BLaER1 treated with 17β-estradiol and CSF1 and Interleukin-3, amounts not matched to agents 10 nM and 100 nM (cell line): Measurements from ENCODE around the gene COL17A1.
A peak's percentile ranks its signal among the peaks of the same experiment; 100 is the strongest.

ENCODE experiments used
- H3K27ac ChIP-seq, 11 experiments: shearing (Covaris generic); formaldehyde crosslinking; 2 replicates each; pipeline ENCODE4 v1.8.1; 2022
- H3K27me3 ChIP-seq, 11 experiments: shearing (Covaris generic); formaldehyde crosslinking; 2 replicates each; pipeline ENCODE4 v1.8.1; 2022
- H3K36me3 ChIP-seq, 11 experiments: shearing (Covaris generic); formaldehyde crosslinking; 2 replicates each; pipeline ENCODE4 v1.8.1; 2022
- H3K4me1 ChIP-seq, 10 experiments: shearing (Covaris generic); formaldehyde crosslinking; 2 replicates each; pipeline ENCODE4 v1.8.1; 2022
- H3K4me2 ChIP-seq, 11 experiments: shearing (Covaris generic); formaldehyde crosslinking; 2 replicates each; pipeline ENCODE4 v1.8.1; 2022
- H3K4me3 ChIP-seq, 10 experiments: shearing (Covaris generic); formaldehyde crosslinking; 2 replicates each; pipeline ENCODE4 v1.8.1; 2022
- H3K9ac ChIP-seq, 11 experiments: shearing (Covaris generic); formaldehyde crosslinking; 2 replicates each; pipeline ENCODE4 v1.8.1; 2022
- H3K9me3 ChIP-seq, 11 experiments: shearing (Covaris generic); formaldehyde crosslinking; replicated peaks in 1 of 11; 2 replicates each; pipeline ENCODE4 v1.8.1; 2022
- H4K20me1 ChIP-seq, 11 experiments: shearing (Covaris generic); formaldehyde crosslinking; 2 replicates each; pipeline ENCODE4 v1.8.1; 2022
- Cebpa-rat ChIP-seq, 11 experiments: shearing (Covaris generic); IDR thresholded peaks; 2 replicates each; pipeline ENCODE4 v1.8.1; 2022

Gene COL17A1

GRCh38 chr10:103995134-103995533, 90.5 kb downstream of the COL17A1 start:
- Histone ChIP-seq H3K4me3 (no peak overlapping the region), H3K4me2 (no peak overlapping the region), H3K4me1 (no peaks in the 10 kb centered on the region), H3K36me3 (peaks cover 30 to 89% (median 56%) of the 10 kb centered on the region in 11 experiments), H4K20me1 (peaks cover 0 to 7% (median 0%) of the 10 kb centered on the region in 11 experiments; a peak in 5 of 22 replicates), H3K27ac (no peak overlapping the region), H3K9ac (no peak overlapping the region), H3K9me3 (no peaks in the 10 kb centered on the region), H3K27me3 (no peaks in the 10 kb centered on the region)
- TF ChIP-seq Cebpa-rat (IDR thresholded peaks at IDR 0.05) = no peak

GRCh38 chr10:103991393-103992128, 94.1 kb downstream of the COL17A1 start:
- Histone ChIP-seq H3K9ac (no peak overlapping the region), H3K27me3 (no peaks in the 10 kb centered on the region), H3K4me1 (peaks cover 0 to 9% (median 2%) of the 10 kb centered on the region in 10 experiments; a peak in 7 of 20 replicates), H3K4me3 (no peak overlapping the region), H4K20me1 (peaks cover 0 to 40% (median 9%) of the 10 kb centered on the region in 11 experiments; a peak in 10 of 22 replicates), H3K27ac (no peak overlapping the region), H3K4me2 (no peak overlapping the region), H3K36me3 (peaks cover 6 to 57% (median 30%) of the 10 kb centered on the region in 11 experiments; a peak in 19 of 22 replicates), H3K9me3 (no peaks in the 10 kb centered on the region)
- 0 out of 22 replicates have a peak, but pooled peaks of 1 of the 11 experiments have one; percentile 23 for TF ChIP-seq Cebpa-rat (IDR thresholded peaks at IDR 0.05)

GRCh38 chr10:103990531-103990930, 95.1 kb downstream of the COL17A1 start:
- H3K4me2 ChIP-seq = no peak overlapping the region
- no peak overlapping the region for H3K27ac ChIP-seq
- H3K36me3 ChIP-seq = peaks cover 0 to 47% (median 22%) of the 10 kb centered on the region in 11 experiments; a peak in 19 of 22 replicates
- no peaks in the 10 kb centered on the region for H3K27me3 ChIP-seq
- peaks cover 0 to 14% (median 2%) of the 10 kb centered on the region in 10 experiments; a peak in 7 of 20 replicates for H3K4me1 ChIP-seq
- no peak overlapping the region for H3K4me3 ChIP-seq
- peaks cover 0 to 50% (median 14%) of the 10 kb centered on the region in 11 experiments; a peak in 11 of 22 replicates for H4K20me1 ChIP-seq
- no peak for TF ChIP-seq Cebpa-rat (IDR thresholded peaks at IDR 0.05)
- no peaks in the 10 kb centered on the region for H3K9me3 ChIP-seq
- H3K9ac ChIP-seq = no peak overlapping the region

GRCh38 chr10:103990121-103990520, 95.6 kb downstream of the COL17A1 start:
- Histone ChIP-seq H3K4me3 (no peak overlapping the region), H4K20me1 (peaks cover 0 to 55% (median 14%) of the 10 kb centered on the region in 11 experiments; a peak in 11 of 22 replicates), H3K9me3 (no peaks in the 10 kb centered on the region), H3K4me1 (peaks cover 0 to 14% (median 2%) of the 10 kb centered on the region in 10 experiments; a peak in 7 of 20 replicates), H3K4me2 (no peak overlapping the region), H3K36me3 (peaks cover 0 to 42% (median 21%) of the 10 kb centered on the region in 11 experiments; a peak in 18 of 22 replicates), H3K27ac (no peak overlapping the region), H3K9ac (no peak overlapping the region), H3K27me3 (no peaks in the 10 kb centered on the region)
- TF ChIP-seq Cebpa-rat (IDR thresholded peaks at IDR 0.05) = no peak

GRCh38 chr10:103986360-103986759, 99.3 kb downstream of the COL17A1 start:
- Histone ChIP-seq H3K4me1 (peaks cover 14 to 29% (median 21%) of the 10 kb centered on the region in 10 experiments), H4K20me1 (peaks cover 3 to 92% (median 34%) of the 10 kb centered on the region in 11 experiments; a peak in 13 of 22 replicates), H3K27me3 (no peaks in the 10 kb centered on the region), H3K36me3 (peaks cover 0 to 7% (median 0%) of the 10 kb centered on the region in 11 experiments; a peak in 2 of 22 replicates), H3K4me2 (peak overlapping the region in 2 of 11 experiments; percentile 7 to 15; a peak in 2 of 22 replicates), H3K4me3 (no peak overlapping the region), H3K9ac (no peak overlapping the region), H3K27ac (no peak overlapping the region), H3K9me3 (peaks cover 0 to 5% (median 3%) of the 10 kb centered on the region in 11 experiments; a peak in 9 of 22 replicates)
- no peak for TF ChIP-seq Cebpa-rat (IDR thresholded peaks at IDR 0.05)

GRCh38 chr10:103985726-103986125, 100.0 kb downstream of the COL17A1 start:
- peaks cover 3 to 98% (median 34%) of the 10 kb centered on the region in 11 experiments; a peak in 13 of 22 replicates for H4K20me1 ChIP-seq
- no peak for TF ChIP-seq Cebpa-rat (IDR thresholded peaks at IDR 0.05)

GRCh38 chr10:103983367-103983911, 102.2 kb downstream of the COL17A1 start:
- TF ChIP-seq Cebpa-rat (IDR thresholded peaks at IDR 0.05) = no peak
- Histone ChIP-seq H3K4me1 (peaks cover 14 to 30% (median 23%) of the 10 kb centered on the region in 10 experiments), H3K4me2 (peak overlapping the region; percentile 23 to 72 (median 60)), H4K20me1 (peaks cover 3 to 97% (median 24%) of the 10 kb centered on the region in 11 experiments; a peak in 13 of 22 replicates), H3K27me3 (no peaks in the 10 kb centered on the region), H3K36me3 (peaks cover 0 to 5% (median 0%) of the 10 kb centered on the region in 11 experiments; a peak in 1 of 22 replicates), H3K27ac (no peak overlapping the region), H3K4me3 (no peak overlapping the region), H3K9ac (no peak overlapping the region), H3K9me3 (peaks cover 0 to 12% (median 6%) of the 10 kb centered on the region in 11 experiments; a peak in 10 of 22 replicates)

More at GRCh38 chr10:103985726-103986125, 100.0 kb downstream of the COL17A1 start:
- Histone ChIP-seq H3K4me1 (peaks cover 14 to 29% (median 21%) of the 10 kb centered on the region in 10 experiments), H3K27me3 (no peaks in the 10 kb centered on the region), H3K4me2 (no peak overlapping the region), H3K9ac (no peak overlapping the region), H3K36me3 (peaks cover 0 to 4% (median 0%) of the 10 kb centered on the region in 11 experiments; a peak in 3 of 22 replicates), H3K4me3 (no peak overlapping the region), H3K27ac (no peak overlapping the region), H3K9me3 (peaks cover 0 to 11% (median 6%) of the 10 kb centered on the region in 11 experiments; a peak in 10 of 22 replicates)

GRCh38 chr10:103982639-103983038, 103.0 kb downstream of the COL17A1 start:
- Histone ChIP-seq H3K27ac (no peak overlapping the region), H3K4me2 (peak overlapping the region in 6 of 11 experiments; percentile 8 to 60 (median 42); a peak in 9 of 22 replicates), H4K20me1 (peaks cover 0 to 97% (median 17%) of the 10 kb centered on the region in 11 experiments; a peak in 13 of 22 replicates), H3K9me3 (peaks cover 0 to 12% (median 6%) of the 10 kb centered on the region in 11 experiments; a peak in 10 of 22 replicates), H3K4me3 (no peak overlapping the region), H3K27me3 (no peaks in the 10 kb centered on the region), H3K36me3 (peaks cover 0 to 5% (median 0%) of the 10 kb centered on the region in 11 experiments; a peak in 1 of 22 replicates), H3K4me1 (peaks cover 14 to 30% (median 17%) of the 10 kb centered on the region in 10 experiments), H3K9ac (no peak overlapping the region)
- TF ChIP-seq Cebpa-rat (IDR thresholded peaks at IDR 0.05) = no peak
